ENCODE data around the gene KCNJ16.
"Not testable (repeated sequence)": the region's sequence is repeated elsewhere in the genome, so short reads cannot be mapped to it uniquely, and the experiment has no call there.

KCNJ16 gene

GRCh38 chr17:70074956-70075355 is at the start of gene KCNJ16:
Gene KCNJ16, plus strand, starts transcription at chr17:70075225. Its CDS starts 56,863 bp downstream, at chr17:70132088.
- no peak for DNase-seq

- no peak for DNase-seq
Observed at GRCh38 chr17:70028397-70028796, 46.6 kb upstream of the KCNJ16 start.

- DNase-seq = no peak
Observed at GRCh38 chr17:70028978-70029767, 45.9 kb upstream of the KCNJ16 start.

- no peak for DNase-seq
Observed at GRCh38 chr17:70030371-70030770, 44.7 kb upstream of the KCNJ16 start.

- DNase-seq = no peak
Observed at GRCh38 chr17:70031341-70031740, 43.7 kb upstream of the KCNJ16 start.

- DNase-seq = no peak
Observed at GRCh38 chr17:70033165-70033564, 41.9 kb upstream of the KCNJ16 start.

GRCh38 chr17:70034158-70034557 is 40.9 kb upstream of the KCNJ16 start:
- no peak for DNase-seq

- DNase-seq = no peak
Observed at GRCh38 chr17:70037498-70037897, 37.5 kb upstream of the KCNJ16 start.

GRCh38 chr17:70040336-70040735 is 34.7 kb upstream of the KCNJ16 start:
- DNase-seq = no peak

- no peak for DNase-seq
Observed at GRCh38 chr17:70041061-70041460, 34.0 kb upstream of the KCNJ16 start.

- no peak for DNase-seq
Observed at GRCh38 chr17:70041540-70041939, 33.5 kb upstream of the KCNJ16 start.

- not testable (repeated sequence) for DNase-seq
Observed at GRCh38 chr17:70045780-70046179, 29.2 kb upstream of the KCNJ16 start.

GRCh38 chr17:70047619-70048419 is 27.2 kb upstream of the KCNJ16 start:
- DNase-seq = no peak

- no peak for DNase-seq
Observed at GRCh38 chr17:70049801-70050591, 25.0 kb upstream of the KCNJ16 start.

GRCh38 chr17:70050931-70051330 is 24.1 kb upstream of the KCNJ16 start:
- no peak for DNase-seq

- no peak for DNase-seq
Observed at GRCh38 chr17:70053241-70054234, 21.5 kb upstream of the KCNJ16 start.

- no peak for DNase-seq
Observed at GRCh38 chr17:70055000-70055399, 20.0 kb upstream of the KCNJ16 start.

- DNase-seq = no peak
Observed at GRCh38 chr17:70059071-70059470, 16.0 kb upstream of the KCNJ16 start.

- DNase-seq = no peak
Observed at GRCh38 chr17:70059649-70060048, 15.4 kb upstream of the KCNJ16 start.

- DNase-seq = no peak
Observed at GRCh38 chr17:70060415-70060814, 14.6 kb upstream of the KCNJ16 start.

- no peak for DNase-seq
Observed at GRCh38 chr17:70067134-70067533, 7.9 kb upstream of the KCNJ16 start.
